ENCODE data around the gene HOXA4. TPM values are rescaled to one million over a fixed set of nuclear protein-coding genes. Genes with fewer than 3 reads are reported as not detected.

The HOXA4 gene
- polyA plus RNA-seq, 1 donor from 2014 or later = not detected

- Mint-ChIP-seq H3K4me1 (peaks cover 14 to 27% (median 20%) of the 10 kb centered on the region in 3 donors), H3K27me3 (peaks cover 68% of the 10 kb centered on the region), H3K27ac (peak overlapping the region; percentile 83 to 98 (median 91)), H3K9me3 (no peaks in the 10 kb centered on the region), H3K4me3 (peak overlapping the region in 3 of 4 donors; percentile 4 to 90 (median 89)), H3K36me3 (no peaks in the 10 kb centered on the region)
Observed at GRCh38 chr7:27148756-27149641, 18.4 kb upstream of the HOXA4 start.

DNA sequence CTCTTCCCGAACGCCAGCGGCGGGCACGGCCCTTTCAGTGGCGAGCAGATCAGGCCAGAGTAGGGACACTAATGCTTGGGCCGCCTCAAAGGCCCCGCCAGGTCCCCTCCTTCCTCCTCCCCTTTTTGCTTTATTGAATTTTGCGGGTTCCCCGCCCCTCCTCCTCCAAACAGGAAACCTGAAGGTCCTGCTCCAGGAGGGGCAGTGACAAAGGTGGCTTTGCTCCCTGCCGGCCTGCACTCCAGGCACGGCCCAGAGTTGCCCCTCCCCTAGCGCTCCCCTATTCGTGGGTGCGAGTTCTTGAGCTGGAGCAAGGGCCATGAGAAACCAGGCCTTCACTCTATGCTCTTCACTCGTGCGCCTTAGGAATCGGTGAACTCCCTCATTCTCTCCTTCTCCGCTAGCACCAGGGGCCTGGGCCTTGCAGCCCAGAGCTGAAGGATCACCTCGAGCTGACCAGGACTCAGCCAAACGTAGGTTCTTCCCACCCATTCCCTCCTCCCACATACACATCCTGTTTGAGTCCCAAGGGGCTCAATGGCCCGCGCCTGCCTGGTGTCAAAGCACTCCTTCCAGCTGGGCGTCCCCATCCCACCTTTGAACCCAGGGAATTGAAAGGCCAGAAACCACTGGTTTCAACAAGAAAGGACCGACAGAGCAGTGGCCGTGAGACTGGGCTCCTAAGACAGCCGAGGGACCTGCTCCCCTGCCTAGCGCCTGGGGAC is 17.6 kb upstream of the HOXA4 start:
- Mint-ChIP-seq H3K27me3 (peaks cover 63% of the 10 kb centered on the region), H3K4me3 (peak overlapping the region; percentile 78 to 90 (median 88)), H3K4me1 (peaks cover 14 to 23% (median 20%) of the 10 kb centered on the region in 3 donors), H3K27ac (peak overlapping the region; percentile 83 to 98 (median 91)), H3K9me3 (no peaks in the 10 kb centered on the region), H3K36me3 (no peaks in the 10 kb centered on the region)

DNA sequence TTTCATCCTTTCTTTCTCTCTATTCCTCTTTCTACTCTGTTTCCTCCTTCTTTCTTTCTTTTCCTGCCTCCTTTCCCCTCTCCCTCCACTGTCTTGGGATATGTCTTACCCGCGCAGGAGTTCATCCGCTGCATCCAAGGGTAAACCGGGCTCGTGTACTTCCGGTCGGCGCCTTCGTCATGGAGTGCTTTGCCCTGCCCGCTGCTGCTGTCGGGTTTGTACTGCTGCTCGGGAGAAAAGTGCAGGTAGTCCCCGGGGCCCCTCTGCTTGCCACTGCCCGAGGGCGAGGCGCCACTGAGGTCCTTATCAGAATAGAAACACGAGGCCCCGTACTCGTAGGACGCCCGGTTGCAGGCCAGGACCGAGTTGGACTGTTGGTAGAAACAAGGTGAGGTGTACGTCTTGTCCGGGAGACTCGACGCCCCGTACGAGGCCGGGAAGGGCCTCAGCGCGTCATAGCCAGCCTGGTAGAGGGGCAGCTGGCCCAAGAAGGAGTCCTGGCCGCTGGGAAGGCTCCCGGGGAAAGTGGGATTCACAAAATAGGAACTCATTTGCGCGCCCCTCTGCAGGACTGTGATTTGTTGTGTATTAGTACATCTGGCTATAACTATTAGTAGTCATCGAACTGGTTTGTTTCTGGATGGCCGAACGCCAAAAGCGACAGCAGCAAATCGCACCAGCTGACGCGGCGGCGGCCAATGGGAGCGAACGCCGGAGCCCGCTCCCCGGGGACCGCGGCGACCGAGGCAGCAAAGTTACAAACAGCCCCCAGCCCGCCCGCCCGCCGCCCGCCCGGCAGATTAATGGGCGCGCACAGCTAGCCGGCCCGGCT is 16.9 kb upstream of the HOXA4 start, which contains the start of gene HOXA6:
TSS of gene HOXA6 (minus strand) at position 576 of the 832 bp plus-strand sequence. CDS start at position 551, 25 bp downstream.
- Mint-ChIP-seq H3K27ac (peak within 1 kb of the TSS; percentile 83 to 98 (median 91)), H3K27me3 (peaks cover 60% of the 10 kb centered on the region), H3K4me3 (peak within 1 kb of the TSS; percentile 78 to 90 (median 88)), H3K9me3 (no peaks in the 10 kb centered on the region), H3K36me3 (no peaks in the 10 kb centered on the region), H3K4me1 (peaks cover 16 to 23% (median 20%) of the 10 kb centered on the region in 3 donors)

DNA sequence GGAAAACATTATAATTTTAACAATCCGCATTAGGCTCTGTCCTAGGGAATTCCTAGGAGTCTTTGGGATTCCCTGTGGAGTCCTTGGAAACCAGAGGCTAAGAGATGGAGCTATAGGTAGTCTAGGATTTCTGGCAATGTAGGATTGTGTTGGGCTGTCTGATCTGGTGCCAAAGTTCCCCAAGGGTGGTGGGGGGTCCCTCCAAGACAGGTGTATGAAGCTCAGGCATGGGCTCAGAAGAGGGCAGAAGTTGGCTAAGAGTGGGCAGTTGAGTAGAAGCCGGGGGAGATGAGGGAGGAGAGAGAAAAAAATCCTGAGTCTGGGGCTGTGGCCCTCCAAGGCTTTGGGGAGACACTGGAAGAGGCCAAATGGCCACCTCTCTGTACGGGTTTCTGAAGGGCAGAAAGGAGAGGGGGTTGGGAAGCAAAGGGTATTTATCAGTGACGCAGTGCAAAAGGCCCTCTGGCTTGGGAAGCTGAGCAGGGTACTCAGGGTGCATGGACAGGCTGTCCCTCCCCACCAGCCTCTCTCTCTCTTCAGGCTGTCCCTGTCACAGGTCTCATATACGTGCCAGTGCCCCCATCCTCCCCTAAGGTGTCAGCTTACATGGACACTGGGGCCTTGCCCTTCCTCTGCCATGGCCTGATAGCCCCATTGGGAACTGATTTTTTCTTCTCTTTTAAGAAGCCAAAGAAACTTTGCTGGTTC is 16.1 kb upstream of the HOXA4 start:
- H3K4me1 Mint-ChIP-seq = peaks cover 15 to 21% (median 19%) of the 10 kb centered on the region in 3 donors
- H3K36me3 Mint-ChIP-seq = no peaks in the 10 kb centered on the region
- H3K27me3 Mint-ChIP-seq = peaks cover 52% of the 10 kb centered on the region
- H3K27ac Mint-ChIP-seq = peak overlapping the region in 2 of 3 donors; percentile 59 to 98
- peak overlapping the region in 2 of 4 donors; percentile 43 to 89 for H3K4me3 Mint-ChIP-seq
- no peaks in the 10 kb centered on the region for H3K9me3 Mint-ChIP-seq

DNA sequence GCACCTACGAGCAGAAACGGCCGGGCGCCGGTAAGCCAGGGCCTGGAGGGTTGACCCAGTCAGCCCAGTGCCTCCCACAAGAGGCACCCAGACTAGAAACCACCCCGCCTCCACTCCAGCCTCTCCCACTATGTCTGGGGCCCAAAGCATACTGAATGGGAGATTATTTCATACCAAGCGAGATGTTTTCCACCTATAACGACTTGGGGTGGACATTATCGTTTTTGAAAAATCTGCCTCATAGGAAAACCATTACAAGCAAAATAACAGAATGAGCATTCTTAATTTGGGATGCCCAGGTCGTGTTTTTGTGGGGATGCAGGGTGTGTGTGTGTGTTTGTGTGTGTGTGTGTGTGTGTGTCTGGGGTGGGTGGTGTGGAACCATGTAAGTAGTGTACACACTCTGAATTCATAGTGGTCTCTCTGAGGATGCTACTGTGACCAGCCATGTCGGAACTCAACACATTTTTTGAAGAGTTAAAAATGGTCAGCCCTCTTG is 15.4 kb upstream of the HOXA4 start:
- peaks cover 45% of the 10 kb centered on the region for H3K27me3 Mint-ChIP-seq
- H3K36me3 Mint-ChIP-seq = no peaks in the 10 kb centered on the region
- H3K4me3 Mint-ChIP-seq = peak overlapping the region in 1 of 4 donors; percentile 89

GRCh38 chr7:27145165-27145913 is 14.8 kb upstream of the HOXA4 start:
- H3K4me1 Mint-ChIP-seq = peaks cover 7 to 12% (median 9%) of the 10 kb centered on the region in 3 donors
- H3K27me3 Mint-ChIP-seq = peaks cover 42% of the 10 kb centered on the region

More for the DNA sequence above, 15.4 kb upstream of the HOXA4 start:
- peaks cover 8 to 14% (median 13%) of the 10 kb centered on the region in 3 donors for H3K4me1 Mint-ChIP-seq
- H3K9me3 Mint-ChIP-seq = no peaks in the 10 kb centered on the region
- peak overlapping the region in 2 of 3 donors; percentile 78 to 98 for H3K27ac Mint-ChIP-seq

GRCh38 chr7:27144781-27145164 is 14.2 kb upstream of the HOXA4 start:
- no peaks in the 10 kb centered on the region for H3K36me3 Mint-ChIP-seq
- peaks cover 40% of the 10 kb centered on the region for H3K27me3 Mint-ChIP-seq
- peak overlapping the region in 2 of 3 donors; percentile 48 to 78 for H3K27ac Mint-ChIP-seq
- peaks cover 7 to 12% (median 9%) of the 10 kb centered on the region in 3 donors for H3K4me1 Mint-ChIP-seq
- H3K9me3 Mint-ChIP-seq = no peaks in the 10 kb centered on the region
- peak overlapping the region in 1 of 4 donors; percentile 25 for H3K4me3 Mint-ChIP-seq

More at GRCh38 chr7:27145165-27145913, 14.8 kb upstream of the HOXA4 start:
- Mint-ChIP-seq H3K4me3 (no peak overlapping the region), H3K27ac (peak overlapping the region in 2 of 3 donors; percentile 78 to 98), H3K36me3 (no peaks in the 10 kb centered on the region), H3K9me3 (no peaks in the 10 kb centered on the region)

DNA sequence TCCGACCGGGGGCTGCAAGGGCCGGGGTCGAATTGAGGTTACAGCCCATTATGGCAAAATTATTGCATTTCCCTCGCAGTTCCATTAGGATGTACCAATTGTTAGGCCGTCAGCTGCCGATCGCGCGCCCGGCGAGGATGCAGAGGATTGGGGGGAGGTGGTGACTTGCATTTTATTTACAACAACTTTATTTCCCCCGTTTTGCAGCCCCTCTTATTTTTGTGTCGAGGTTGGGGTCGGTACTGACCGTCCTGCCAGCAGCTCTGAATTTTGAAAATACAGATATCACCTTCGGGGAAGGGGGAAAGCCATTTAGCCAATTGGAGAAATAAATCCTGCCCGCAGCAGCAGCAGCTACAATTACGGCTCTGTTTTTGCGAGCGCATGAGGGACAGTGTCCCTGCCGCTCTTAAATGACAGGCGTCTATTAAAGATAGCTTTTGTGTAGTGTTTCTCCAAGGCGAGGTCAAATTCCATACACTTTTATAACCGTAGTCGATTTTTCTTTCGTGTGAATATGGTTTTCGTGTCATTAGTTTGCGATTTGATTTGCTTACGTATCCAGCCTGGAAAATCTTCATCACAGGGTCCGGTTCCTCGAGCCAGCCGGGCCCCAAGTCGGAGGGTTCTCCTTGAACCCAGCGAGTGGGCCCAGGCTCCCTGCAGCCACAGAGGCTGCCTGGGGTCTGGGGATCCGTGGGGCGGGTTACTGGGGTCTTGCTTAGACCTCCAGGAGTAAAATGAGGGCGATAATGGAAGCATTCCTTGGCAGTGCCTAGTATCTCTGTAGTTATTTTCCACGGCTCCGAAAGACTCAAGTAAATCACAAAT is 13.6 kb upstream of the HOXA4 start:
- Mint-ChIP-seq H3K4me1 (peaks cover 7 to 12% (median 9%) of the 10 kb centered on the region in 3 donors), H3K9me3 (no peaks in the 10 kb centered on the region), H3K27ac (no peak overlapping the region), H3K36me3 (no peaks in the 10 kb centered on the region), H3K27me3 (peaks cover 36% of the 10 kb centered on the region), H3K4me3 (peak overlapping the region in 2 of 4 donors; percentile 25 to 83)

GRCh38 chr7:27143023-27143949 is 12.7 kb upstream of the HOXA4 start, which contains the start of gene HOXA5:
TSS of gene HOXA5 (minus strand) at chr7:27143681. CDS start at chr7:27143607, 74 bp downstream.
- no peak within 1 kb of the TSS for H3K27ac Mint-ChIP-seq
- H3K27me3 Mint-ChIP-seq = peaks cover 28% of the 10 kb centered on the region
- H3K4me1 Mint-ChIP-seq = peaks cover 4 to 9% (median 9%) of the 10 kb centered on the region in 3 donors
- no peaks in the 10 kb centered on the region for H3K9me3 Mint-ChIP-seq
- H3K36me3 Mint-ChIP-seq = no peaks in the 10 kb centered on the region
- peak within 1 kb of the TSS; percentile 63 to 83 (median 78) for H3K4me3 Mint-ChIP-seq

- peaks cover 3 to 4% (median 4%) of the 10 kb centered on the region in 3 donors for H3K4me1 Mint-ChIP-seq
- H3K4me3 Mint-ChIP-seq = peak overlapping the region in 3 of 4 donors; percentile 39 to 82 (median 49)
- no peaks in the 10 kb centered on the region for H3K36me3 Mint-ChIP-seq
- H3K27me3 Mint-ChIP-seq = peaks cover 23% of the 10 kb centered on the region
- no peaks in the 10 kb centered on the region for H3K9me3 Mint-ChIP-seq
- H3K27ac Mint-ChIP-seq = no peak overlapping the region
Observed at GRCh38 chr7:27142580-27143022, 12.0 kb upstream of the HOXA4 start.

GRCh38 chr7:27141923-27142579 is 11.5 kb upstream of the HOXA4 start:
- H3K27ac Mint-ChIP-seq = peak overlapping the region in 1 of 3 donors; percentile 9
- no peak overlapping the region for H3K4me3 Mint-ChIP-seq
- H3K9me3 Mint-ChIP-seq = no peaks in the 10 kb centered on the region
- H3K27me3 Mint-ChIP-seq = peaks cover 17% of the 10 kb centered on the region
- H3K4me1 Mint-ChIP-seq = peaks cover 0 to 4% (median 3%) of the 10 kb centered on the region in 3 donors
- H3K36me3 Mint-ChIP-seq = no peaks in the 10 kb centered on the region
